ENCODE results near the gene PDE8B. TPM values are rescaled to one million over a fixed set of nuclear protein-coding genes. Genes with fewer than 3 reads are reported as not detected.

PDE8B gene
- total RNA-seq, 1 donor from 2014 or later = not detected

DNA sequence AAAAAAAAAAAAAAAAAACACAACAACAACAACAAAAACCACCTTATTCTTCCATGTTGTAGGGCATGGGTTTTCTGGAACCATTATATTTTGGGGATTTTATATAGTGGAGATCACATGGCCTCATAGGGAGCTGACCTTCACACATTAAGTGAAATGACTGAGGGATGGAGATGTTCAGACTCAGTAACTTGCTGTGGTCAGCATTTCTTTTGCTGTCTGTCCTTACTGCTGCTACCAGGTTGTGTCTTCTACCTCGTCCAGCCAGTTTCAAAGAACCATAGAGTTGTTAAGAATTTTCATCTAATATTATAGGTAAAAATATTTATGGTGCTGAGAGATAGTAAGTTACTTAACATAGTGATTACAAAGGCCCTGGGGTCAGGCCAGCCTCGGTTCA, 107.6 kb downstream of the PDE8B start:
- intact Hi-C loops (cut with micrococcal nuclease) = no loop called here
- Mint-ChIP-seq H3K27ac (no peak overlapping the region), H3K36me3 (ENCODE audit: low read depth) (no peaks in the 10 kb centered on the region), H3K27me3 (no peaks in the 10 kb centered on the region), H3K4me3 (no peak overlapping the region), H3K4me1 (no peaks in the 10 kb centered on the region), H3K9me3 (no peaks in the 10 kb centered on the region)
- TF ChIP-seq, protein P1, sequence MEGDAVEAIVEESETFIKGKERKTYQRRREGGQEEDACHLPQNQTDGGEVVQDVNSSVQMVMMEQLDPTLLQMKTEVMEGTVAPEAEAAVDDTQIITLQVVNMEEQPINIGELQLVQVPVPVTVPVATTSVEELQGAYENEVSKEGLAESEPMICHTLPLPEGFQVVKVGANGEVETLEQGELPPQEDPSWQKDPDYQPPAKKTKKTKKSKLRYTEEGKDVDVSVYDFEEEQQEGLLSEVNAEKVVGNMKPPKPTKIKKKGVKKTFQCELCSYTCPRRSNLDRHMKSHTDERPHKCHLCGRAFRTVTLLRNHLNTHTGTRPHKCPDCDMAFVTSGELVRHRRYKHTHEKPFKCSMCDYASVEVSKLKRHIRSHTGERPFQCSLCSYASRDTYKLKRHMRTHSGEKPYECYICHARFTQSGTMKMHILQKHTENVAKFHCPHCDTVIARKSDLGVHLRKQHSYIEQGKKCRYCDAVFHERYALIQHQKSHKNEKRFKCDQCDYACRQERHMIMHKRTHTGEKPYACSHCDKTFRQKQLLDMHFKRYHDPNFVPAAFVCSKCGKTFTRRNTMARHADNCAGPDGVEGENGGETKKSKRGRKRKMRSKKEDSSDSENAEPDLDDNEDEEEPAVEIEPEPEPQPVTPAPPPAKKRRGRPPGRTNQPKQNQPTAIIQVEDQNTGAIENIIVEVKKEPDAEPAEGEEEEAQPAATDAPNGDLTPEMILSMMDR (IDR thresholded peaks at IDR 0.05) = no peak
- ChIA-PET CTCF (no interaction called here), POLR2A (no interaction called here)
- ATAC-seq (ENCODE audit: low read depth) (no peak), DNase-seq (no peak)

- TF ChIP-seq, protein P1 (IDR thresholded peaks at IDR 0.05) = no peak
- DNase-seq = no peak
- no peak for ATAC-seq (ENCODE audit: low read depth)
- ChIA-PET POLR2A (no interaction called here), CTCF (no interaction called here)
- no peaks in the 10 kb centered on the region for H3K36me3 Mint-ChIP-seq (ENCODE audit: low read depth)
- no peaks in the 10 kb centered on the region for H3K9me3 Mint-ChIP-seq
- H3K4me1 Mint-ChIP-seq = no peaks in the 10 kb centered on the region
- intact Hi-C loops (cut with micrococcal nuclease) = no loop called here
- H3K27ac Mint-ChIP-seq = no peak overlapping the region
- H3K4me3 Mint-ChIP-seq = no peak overlapping the region
- H3K27me3 Mint-ChIP-seq = no peaks in the 10 kb centered on the region
These were observed 108.8 kb downstream of the PDE8B start for GRCh38 chr5:77319117-77319804.

DNA sequence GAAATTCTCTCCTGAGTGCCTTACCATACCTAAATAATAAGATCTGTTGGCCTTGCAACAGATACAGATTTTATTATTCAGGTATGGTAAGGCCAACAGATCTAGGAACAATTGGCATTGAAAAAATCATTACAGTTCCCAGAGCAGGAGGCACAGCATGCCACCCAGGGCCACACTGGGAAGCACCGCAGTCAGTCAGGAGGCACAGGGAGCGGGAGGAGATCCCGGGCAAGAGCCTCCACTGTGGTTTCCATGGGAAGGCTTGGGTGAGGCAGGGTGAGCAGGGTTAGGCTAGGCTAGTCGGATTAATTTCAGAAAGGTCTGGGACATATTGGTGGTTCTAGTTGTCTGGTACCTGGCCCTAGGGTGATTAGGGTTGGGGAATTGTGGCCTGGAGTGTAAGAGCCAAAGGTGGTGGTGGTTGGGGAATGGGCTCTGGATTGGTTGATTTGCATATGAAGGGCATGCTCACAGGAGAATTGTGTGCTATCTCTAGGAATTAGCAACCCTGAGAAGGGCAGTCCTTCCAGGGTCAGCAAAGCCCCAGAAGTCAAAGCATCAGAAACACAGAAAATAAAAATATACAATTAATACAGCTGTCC, 111.4 kb downstream of the PDE8B start:
- H3K4me1 Mint-ChIP-seq = no peaks in the 10 kb centered on the region
- TF ChIP-seq, protein P1 (IDR thresholded peaks at IDR 0.05) = no peak
- no peaks in the 10 kb centered on the region for H3K36me3 Mint-ChIP-seq (ENCODE audit: low read depth)
- H3K27ac Mint-ChIP-seq = no peak overlapping the region
- ATAC-seq (ENCODE audit: low read depth) (no peak), DNase-seq (no peak)
- H3K27me3 Mint-ChIP-seq = no peaks in the 10 kb centered on the region
- H3K9me3 Mint-ChIP-seq = no peaks in the 10 kb centered on the region
- no peak overlapping the region for H3K4me3 Mint-ChIP-seq
- intact Hi-C loops (cut with micrococcal nuclease) = no loop called here
- CTCF ChIA-PET = no interaction called here
- POLR2A ChIA-PET = no interaction called here

DNA sequence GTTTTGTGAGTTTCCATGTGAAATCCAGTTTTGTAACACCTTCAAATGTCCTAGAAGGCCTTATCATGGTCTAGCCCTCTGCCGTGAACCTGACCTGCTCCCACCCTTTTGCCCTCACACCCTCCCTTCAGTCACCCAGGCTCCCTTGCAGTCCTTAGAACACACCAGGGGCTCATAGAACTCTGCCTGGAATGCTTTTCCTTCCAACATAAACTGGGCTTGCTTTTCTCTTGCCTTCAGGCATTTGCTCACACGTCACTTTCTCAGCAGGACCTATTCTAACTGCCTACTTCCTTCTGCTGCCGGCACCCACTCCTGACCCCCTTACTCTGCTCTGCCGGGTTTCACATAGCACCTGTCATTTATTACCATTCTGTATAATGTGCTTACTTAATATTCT, 111.9 kb downstream of the PDE8B start:
- POLR2A ChIA-PET = no interaction called here
- no peak overlapping the region for H3K4me3 Mint-ChIP-seq
- CTCF ChIA-PET = no interaction called here
- no peak overlapping the region for H3K27ac Mint-ChIP-seq
- TF ChIP-seq, protein P1 (IDR thresholded peaks at IDR 0.05) = no peak
- ATAC-seq (ENCODE audit: low read depth) (no peak), DNase-seq (no peak)
- no peaks in the 10 kb centered on the region for H3K36me3 Mint-ChIP-seq (ENCODE audit: low read depth)
- intact Hi-C loops (cut with micrococcal nuclease) = no loop called here
- H3K9me3 Mint-ChIP-seq = no peaks in the 10 kb centered on the region
- no peaks in the 10 kb centered on the region for H3K27me3 Mint-ChIP-seq
- H3K4me1 Mint-ChIP-seq = no peaks in the 10 kb centered on the region

DNA sequence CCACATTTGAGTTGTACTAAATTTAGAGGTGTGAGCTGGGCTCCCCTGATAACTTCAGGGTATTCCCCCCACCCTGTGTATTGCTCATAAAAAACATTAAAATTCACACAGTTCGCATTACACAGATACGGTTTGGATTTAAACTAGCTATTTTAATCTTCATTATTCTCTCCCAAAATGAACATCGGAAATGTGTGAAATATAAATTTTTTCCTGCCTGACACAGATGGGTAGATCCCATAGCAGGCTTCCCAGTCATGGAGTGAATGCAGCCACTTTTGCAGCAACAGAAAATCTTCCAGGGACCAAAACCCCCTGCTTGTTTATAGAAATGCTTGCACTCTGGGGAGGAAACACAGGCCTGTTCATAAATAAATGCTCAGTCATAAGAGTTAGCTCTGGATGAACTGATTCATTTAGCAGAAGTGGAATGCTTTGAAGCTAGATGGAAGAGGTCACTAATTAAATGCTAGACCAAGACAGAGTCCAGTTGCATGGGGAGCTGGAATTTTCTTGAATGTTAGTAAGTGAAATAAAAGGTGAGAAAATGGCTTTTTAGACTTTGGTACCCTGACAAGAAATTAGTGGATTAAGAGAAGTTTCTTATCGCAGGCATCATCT, 115.6 kb downstream of the PDE8B start:
- intact Hi-C loops (cut with micrococcal nuclease) = no loop called here
- Mint-ChIP-seq H3K4me3 (no peak overlapping the region), H3K27ac (no peak overlapping the region), H3K27me3 (peaks cover under 1% of the 10 kb centered on the region), H3K36me3 (ENCODE audit: low read depth) (no peaks in the 10 kb centered on the region), H3K4me1 (no peaks in the 10 kb centered on the region), H3K9me3 (no peaks in the 10 kb centered on the region)
- ATAC-seq (ENCODE audit: low read depth) (no peak), DNase-seq (no peak)
- POLR2A ChIA-PET = no interaction called here
- CTCF ChIA-PET = no interaction called here
- TF ChIP-seq, protein P1 (IDR thresholded peaks at IDR 0.05) = no peak

Measured in activated B cell treated with CpG ODN at 0.5 μM for 24 hours (primary cell).